ENCODE results near the gene ZMAT3.
"Not testable (repeated sequence)": the region's sequence is repeated elsewhere in the genome, so short reads cannot be mapped to it uniquely, and the experiment has no call there.

The ZMAT3 gene

GRCh38 chr3:179067839-179068238 lies 3.8 kb downstream of the ZMAT3 start:
- no peak for DNase-seq

GRCh38 chr3:179067291-179067690 lies 4.3 kb downstream of the ZMAT3 start:
- DNase-seq = no peak

- no peak for DNase-seq
Measured at GRCh38 chr3:179063945-179064560, 7.6 kb downstream of the ZMAT3 start.

GRCh38 chr3:179056326-179056725 lies 15.3 kb downstream of the ZMAT3 start:
- DNase-seq = no peak

GRCh38 chr3:179054565-179054964 lies 17.0 kb downstream of the ZMAT3 start:
- not testable (repeated sequence) for DNase-seq

- DNase-seq = no peak
Measured at GRCh38 chr3:179046497-179047353, 24.9 kb downstream of the ZMAT3 start.

GRCh38 chr3:179045719-179046402 lies 25.7 kb downstream of the ZMAT3 start:
- no peak for DNase-seq

- peak; percentile 47 for DNase-seq
Measured at GRCh38 chr3:179038899-179039251, 32.7 kb downstream of the ZMAT3 start.

- peak; percentile 19 for DNase-seq
Measured at GRCh38 chr3:179038216-179038898, 33.3 kb downstream of the ZMAT3 start.

GRCh38 chr3:179037351-179037750 lies 34.3 kb downstream of the ZMAT3 start:
- peak; percentile 77 for DNase-seq

- no peak for DNase-seq
Measured at GRCh38 chr3:179036626-179037300, 34.8 kb downstream of the ZMAT3 start.

GRCh38 chr3:179036226-179036625 lies 35.4 kb downstream of the ZMAT3 start:
- DNase-seq = no peak

GRCh38 chr3:179035232-179035631 lies 36.4 kb downstream of the ZMAT3 start:
- no peak for DNase-seq

GRCh38 chr3:179033304-179033657 lies 38.3 kb downstream of the ZMAT3 start:
- DNase-seq = not testable (repeated sequence)

- DNase-seq = not testable (repeated sequence)
Measured at GRCh38 chr3:179032454-179033303, 38.9 kb downstream of the ZMAT3 start.

GRCh38 chr3:179029096-179029495 lies 42.5 kb downstream of the ZMAT3 start:
- DNase-seq = no peak

GRCh38 chr3:179028408-179028807 lies 43.2 kb downstream of the ZMAT3 start:
- DNase-seq = no peak

GRCh38 chr3:179027326-179027900 lies 44.2 kb downstream of the ZMAT3 start:
- DNase-seq = peak; percentile 54

- no peak for DNase-seq
Measured at GRCh38 chr3:179026636-179027035, 45.0 kb downstream of the ZMAT3 start.

- no peak for DNase-seq
Measured at GRCh38 chr3:179021119-179021903, 50.3 kb downstream of the ZMAT3 start.
